ENCODE results near the gene ACTR6.
A peak's percentile ranks its signal among the peaks of the same experiment; 100 is the strongest.
"Not testable (repeated sequence)": the region's sequence is repeated elsewhere in the genome, so short reads cannot be mapped to it uniquely, and the experiment has no call there.

The ACTR6 gene

DNA sequence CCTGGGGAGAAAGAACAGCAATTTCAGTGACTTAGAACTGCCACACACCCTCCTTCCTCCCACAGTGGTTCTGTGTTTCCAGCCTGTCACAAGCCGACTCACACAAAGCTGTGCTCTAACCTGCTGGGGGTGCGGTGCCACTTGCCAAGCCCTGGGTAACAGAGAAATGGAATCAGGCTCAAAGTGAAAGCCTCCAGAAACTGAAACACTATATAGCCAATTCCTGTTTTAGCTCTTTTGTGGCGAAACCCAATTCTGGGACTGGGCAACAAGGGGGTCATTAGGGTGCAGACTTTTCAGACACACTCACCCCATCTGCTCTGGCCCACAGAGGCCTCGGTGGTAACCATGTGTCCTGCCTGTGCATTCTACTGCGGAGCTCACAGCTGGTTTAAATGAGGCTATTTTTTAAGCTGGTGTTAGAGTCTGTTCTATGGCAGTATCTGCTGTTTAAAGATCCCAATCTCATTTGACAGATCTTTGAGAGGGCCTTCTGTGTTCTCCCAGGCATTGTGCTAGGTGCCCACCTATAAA lies 15.2 kb upstream of the ACTR6 start:
- no peak for DNase-seq

DNA sequence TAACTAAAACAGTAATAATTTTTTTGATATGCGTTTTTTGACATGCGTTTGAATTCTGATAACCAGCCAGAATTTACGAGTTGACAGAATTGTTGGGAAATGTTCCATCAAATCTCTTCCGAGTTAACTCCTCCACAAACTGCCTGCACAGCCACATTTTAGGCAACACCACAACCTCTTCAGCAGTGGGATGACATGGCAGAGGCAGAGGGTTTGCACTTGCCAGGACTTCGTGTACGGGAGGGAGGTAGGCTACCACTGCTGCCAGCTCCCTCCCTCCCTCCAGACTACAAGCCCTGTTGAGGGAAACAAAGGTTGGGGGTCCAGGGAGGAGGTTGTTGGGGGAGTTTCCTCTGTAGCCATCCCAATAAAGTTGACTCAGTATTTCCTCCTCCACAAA lies 14.5 kb upstream of the ACTR6 start:
- DNase-seq, result no peak

DNA sequence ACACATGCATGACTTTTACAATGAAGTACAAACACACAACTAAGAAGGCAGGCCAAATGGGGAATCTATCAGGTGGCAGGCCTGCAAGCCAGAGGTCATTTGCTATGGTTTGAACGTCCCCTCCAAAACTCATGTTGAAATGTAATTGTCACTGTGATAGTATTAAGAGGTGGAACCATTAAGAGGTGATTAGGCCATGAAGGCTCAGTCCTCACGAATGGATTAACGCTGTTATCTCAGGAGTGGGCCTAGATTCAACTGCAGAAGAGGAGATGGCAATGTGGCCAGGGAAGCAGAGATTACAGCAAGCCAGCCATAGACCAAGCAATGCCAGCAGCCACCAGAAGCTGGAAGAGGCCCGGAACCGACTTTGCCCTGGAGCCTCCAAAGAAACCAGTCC lies 13.5 kb upstream of the ACTR6 start:
- no peak for DNase-seq

DNA sequence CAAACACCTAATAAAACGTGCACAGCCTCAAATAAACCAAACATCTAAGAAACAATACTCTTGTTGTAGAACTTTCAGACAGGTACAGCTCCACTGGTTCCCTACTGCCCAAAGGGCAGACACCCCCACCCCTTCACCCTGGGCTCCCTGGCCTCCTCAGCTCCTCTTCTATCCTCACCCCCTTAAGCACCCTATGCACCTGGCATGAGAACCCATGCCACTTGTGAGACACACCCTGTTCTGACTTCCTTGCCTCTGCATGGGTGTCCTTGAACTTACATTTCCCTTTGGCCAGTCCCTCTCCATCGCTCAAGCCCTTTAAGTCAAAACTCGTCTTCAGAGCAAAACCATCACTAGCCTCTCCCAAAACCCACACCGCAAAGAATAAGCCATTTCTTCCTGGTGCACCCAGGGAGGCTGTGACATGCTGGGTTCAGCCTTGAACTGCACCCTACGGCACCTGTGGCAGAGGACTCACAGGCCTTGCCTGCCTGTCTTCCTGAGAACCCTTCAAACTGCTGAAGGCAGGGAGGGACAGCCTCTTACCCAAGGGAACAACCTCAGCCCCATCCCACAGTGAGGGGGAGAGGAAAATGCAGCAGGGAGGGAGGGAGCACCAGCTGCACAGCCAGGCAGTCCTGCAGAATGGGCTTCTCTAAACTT lies 12.6 kb upstream of the ACTR6 start:
- no peak for DNase-seq

DNA sequence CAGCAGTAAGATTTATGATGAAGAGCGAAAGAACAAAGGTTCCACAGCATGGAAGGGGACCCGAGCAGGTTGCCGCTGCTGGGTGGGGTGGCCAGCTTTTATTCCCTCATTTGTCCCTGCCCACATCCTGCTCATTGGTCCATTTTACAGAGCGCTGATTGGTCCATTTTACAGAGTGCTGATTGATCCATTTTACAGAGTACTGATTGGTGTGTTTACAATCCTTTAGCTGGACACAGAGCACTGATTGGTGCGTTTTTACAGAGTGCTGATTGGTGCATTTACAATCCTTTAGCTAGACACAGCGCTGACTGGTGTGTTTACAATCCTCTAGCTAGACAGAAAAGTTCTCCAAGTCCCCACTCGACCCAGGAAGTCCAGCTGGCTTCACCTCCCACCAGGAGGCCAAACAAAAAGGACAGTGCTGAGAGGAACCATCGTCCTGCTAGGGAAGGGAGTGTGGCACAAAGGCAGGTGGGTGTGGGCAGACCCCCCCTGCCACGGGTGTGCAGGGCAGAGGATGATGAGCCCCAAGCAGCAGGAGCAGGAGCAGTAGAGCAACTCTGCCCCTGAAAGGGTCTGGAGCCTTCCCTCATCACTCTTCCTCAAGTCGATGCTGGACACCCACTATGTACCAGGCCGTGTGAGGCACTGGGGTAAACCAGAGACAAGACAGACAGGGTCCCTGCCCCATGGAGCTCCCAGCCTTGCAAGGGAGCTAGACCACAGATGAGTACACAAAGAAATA lies 11.6 kb upstream of the ACTR6 start:
- DNase-seq, result not testable (repeated sequence)

DNA sequence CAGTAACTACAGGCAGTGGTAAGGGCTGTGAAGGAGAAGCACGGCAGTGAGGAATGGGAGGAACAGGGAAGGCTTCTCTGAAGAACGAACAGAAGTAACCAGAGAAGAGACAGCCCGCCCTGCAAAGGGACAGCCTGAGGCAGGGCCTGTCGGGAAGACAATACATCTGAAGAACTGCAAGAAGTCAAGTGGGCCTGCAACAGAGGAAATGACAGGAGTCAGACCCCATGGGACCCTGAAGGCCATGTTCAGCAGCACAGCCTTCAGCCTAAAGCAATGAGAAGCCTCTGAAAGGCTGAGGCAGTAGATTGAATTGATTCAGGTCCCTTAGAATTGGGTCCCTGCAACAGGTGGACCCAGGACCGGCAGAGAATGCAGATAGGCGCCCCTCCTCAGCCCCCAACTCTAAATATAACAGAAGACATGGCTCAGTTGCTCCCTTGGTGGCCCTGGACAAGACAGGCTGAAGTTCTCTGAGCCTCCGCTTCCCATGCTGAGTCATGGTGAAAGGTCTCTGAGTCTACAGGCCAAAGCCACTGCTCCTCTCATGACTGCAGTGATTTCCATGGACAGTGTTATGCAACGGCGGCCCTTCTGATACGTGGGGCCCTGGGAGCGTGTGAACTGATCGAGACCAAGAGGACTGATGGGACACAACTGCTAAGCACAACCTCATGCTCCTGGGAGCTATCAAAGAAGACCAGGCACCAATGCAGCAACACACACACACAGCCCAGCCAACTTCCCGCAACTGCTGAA lies 10.8 kb upstream of the ACTR6 start:
- DNase-seq, result no peak

DNA sequence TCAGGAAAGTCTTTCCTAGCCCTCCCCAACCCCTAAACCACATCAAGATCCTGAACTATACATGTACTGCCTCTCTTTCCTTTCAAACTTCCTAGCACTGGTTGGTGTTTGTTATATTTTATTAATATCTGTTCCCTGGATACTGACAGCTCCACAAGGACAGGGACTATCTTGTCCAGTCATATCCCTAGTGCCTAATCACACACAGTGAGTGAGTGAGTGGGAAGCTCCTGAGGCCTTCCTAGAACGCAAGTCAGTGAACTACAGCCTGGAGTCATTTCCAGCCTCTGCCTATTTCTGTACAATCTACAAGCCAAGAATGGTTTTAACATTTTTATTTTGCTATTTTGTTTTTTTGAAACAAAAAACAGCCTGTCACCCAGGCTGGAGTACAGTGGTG lies 7.5 kb upstream of the ACTR6 start:
- DNase-seq, result no peak

DNA sequence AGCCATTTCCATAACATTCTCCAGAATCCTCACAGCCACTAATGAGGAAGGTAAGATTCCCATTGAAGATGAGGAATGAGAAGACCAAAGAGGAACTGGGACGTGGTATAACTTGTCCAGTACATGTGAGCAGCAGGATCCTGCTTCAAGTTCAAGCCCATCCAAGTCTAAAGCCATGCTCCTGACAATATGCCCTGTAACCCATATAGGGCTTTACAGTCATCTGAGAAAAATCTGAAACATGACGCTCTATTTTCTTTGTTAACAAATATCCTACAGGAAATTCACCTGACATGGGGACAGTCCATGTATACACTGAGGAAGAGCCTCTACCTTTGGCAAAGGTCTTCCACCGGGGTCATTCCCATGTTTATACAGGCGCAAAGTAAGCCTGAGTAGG lies 3.1 kb upstream of the ACTR6 start:
- no peak for DNase-seq

DNA sequence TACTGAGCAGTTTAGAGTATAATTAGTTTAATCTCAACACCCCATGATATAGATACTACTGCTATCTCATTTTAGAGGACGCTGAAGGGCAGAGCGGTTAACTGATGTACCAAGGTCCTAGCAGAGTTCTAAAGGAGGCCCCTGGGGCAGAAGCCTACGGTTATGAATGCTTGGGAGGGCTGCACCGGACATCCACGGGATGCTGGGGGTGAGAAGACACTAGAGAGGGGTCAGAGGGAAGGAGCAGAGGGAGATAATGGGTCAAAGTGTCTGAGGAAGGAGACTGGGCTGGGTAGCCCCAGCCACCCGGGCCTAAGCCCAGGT lies 1.6 kb upstream of the ACTR6 start:
- DNase-seq, result no peak

DNA sequence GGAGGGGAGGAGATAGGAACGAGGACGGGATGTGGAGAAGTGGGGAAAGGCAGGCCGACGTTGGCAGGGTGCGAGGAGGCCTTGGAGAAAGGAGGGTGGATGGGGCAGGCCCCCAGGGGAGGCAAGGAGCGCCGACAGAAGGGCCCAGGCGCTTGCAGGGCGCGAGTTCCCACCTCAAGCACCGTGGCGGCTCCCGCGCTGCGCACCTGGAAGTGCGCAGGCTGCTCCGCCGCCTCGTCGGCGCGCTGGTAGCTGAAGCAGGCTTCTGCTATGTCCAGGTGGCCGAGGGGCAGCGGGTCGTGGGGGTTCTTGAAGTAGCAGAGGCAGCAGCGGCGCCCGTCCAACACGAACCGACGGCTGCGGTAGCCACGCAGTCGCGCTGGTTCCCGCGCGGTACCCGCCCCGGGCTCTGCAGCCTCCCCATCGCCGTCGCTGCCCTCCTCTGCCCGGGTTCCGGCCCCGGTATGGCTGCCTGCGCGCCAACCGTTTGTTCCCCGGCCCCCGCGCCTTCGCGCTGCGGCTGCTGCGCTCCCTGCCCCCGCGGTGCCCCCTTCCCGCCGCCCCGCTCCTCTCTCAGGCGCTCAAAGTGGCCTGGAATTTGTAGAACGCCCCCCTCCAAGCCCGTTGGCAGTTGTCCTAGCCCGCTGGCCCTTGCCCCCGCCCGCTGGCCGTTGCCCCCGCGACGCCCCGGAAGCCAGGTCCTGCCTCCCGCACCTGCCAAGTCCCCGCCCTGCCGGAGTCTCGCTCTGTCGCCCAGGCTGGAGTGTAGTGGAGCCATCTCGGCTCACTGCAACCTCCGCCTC lies 1.1 kb upstream of the ACTR6 start:
- DNase-seq, result peak; percentile 53 to 89

DNA sequence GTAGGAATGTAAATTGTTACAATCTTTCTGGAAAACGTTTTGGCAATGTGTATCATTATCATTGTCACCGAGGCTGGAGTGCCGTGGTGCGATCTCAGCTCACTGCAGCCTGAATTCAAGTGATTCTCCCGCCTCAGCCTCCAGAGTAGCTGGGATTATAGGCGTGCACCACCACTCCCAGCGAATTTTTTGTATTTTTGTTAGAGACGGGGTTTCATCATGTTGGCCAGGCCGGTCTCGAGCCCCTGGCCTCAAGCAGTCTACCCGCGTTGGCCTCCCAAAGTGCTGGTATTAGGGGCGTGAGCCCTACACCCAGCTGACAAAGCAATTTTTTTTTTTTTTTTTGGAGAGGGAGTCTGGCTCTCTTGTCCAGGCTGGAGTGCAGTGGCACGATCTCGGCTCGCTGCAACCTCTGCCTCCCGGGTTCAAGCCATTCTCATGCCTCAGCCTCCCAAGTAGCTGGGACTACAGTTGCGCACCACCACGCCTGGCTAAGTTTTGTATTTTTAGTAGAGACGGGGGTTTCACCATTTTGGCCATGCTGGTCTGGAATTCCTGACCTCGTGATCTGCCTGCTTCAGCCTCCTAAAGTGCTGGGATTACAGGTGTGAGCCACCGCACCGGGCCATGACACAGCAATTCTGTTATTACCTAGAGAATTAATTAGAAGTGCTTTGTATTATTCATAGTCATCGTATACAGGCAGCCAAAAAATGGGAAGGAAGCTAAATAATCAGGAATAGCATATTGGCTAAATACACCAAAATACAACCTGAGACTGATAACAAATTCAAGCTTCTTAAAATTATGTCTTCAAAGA lies 1.2 kb downstream of the ACTR6 start:
- no peak for DNase-seq

DNA sequence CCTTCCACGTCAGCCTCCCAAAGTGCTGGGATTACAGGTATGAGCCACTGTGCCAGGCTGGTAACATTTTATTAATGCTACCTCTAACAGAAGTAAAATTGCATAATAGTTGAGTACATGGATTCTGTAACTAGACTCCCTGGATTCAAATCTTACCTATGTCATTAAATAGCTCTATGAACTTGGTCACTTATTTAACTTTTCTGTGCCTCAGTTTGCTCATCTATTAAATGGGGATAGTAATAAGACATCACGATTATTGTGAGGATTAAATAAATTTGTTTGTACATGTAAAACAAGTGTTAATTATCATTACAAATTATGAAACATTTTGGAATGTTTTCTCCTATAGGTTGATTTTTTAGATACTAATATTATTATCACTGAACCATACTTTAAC lies 6.7 kb downstream of the ACTR6 start:
- DNase-seq, result no peak

DNA sequence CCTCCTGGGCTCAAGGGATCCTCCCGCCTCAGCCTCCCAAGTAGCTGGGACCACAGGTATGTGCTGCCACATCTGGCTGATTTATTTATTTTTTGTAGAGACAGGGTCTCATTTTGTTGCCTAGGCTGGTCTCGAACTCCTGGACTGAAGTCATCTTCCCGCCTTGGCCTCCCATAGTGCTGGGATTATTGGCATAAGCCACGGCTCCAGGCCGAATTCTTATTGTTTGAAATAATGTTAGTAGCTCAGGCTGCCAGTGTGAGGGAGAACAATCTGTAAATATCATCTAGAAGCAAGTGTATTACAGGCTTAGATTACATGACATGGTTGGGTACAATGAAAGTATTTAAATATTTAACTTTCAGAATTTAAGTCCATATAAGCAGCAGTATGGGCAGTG lies 8.2 kb downstream of the ACTR6 start:
- no peak for DNase-seq

DNA sequence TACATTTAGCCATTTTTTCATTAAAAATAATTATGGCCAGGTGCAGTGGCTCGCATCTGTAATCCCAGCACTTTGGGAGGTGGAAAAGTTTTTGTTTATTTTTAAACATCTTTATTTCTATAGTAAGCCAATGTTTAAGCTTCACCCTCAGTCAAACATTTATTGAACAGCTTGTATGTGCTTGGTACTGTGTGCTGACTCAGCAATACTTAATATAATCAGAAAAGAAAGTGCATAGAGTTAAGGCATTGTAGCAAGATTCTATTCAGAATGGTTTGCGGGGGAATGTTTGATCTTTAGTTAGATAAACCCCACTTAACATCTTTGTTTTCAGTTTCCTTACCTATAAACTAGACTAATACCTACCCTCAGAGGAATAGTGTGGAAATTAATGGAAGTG lies 11.1 kb downstream of the ACTR6 start:
- DNase-seq, result no peak

DNA sequence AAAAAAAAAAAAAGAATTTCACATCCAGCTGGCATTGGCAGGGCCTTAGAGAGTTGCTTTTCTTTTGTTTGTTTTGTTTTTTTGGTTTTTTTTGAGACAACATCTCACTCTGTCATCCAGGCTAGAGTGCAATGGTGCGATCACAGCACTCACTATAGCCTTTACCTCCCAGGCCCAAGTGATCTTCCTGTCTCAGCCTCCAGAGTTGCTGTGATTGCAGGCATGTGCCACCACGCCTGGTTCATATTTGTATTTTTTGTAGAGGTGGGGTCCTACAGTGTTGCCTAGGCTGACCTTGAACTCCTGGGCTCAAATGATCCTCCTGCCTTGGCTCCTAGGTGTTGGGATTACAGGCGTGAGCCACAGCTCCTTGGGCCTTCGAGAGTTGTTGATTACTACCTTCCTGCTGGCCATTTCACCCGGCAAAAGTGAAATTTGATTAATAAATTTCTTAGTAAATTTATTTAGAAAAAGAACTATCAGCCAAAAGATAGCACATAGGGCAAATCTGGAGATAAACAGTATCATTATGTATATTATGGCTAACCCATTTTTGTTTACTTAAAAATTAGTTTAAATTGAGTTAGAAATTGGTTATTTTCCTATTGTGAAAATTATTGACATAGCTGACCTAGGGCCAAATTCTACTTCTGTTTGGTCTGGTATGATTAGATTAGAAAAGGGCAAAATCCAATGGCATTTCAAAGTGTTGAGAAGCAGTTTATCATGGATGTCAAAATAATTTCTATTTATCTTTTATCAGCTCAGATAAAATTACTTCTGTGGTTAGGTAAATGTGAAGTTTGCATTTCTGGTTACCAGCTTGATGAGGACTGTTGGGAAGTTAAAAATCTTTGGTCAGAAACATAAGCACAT lies 12.6 kb downstream of the ACTR6 start:
- DNase-seq, result no peak

DNA sequence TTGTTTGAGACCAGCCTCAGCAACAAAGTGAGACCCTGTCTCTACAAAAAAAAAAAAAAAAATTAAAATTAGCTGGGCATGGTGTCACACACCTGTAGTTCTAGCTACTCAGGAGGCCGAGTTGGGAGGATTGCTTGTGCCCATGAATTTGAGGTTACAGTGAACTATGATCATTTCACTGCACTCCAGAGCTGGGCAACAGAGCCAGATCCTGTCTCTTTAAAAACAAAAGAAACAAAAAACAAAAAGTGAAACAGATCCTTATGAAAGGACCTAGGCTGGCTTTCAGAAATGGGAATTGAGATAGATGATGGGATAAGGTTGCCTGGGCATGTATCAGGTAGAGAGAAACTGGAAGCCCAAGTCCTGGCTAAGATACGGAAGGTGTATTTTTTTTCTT lies 13.9 kb downstream of the ACTR6 start:
- DNase-seq, result no peak

DNA sequence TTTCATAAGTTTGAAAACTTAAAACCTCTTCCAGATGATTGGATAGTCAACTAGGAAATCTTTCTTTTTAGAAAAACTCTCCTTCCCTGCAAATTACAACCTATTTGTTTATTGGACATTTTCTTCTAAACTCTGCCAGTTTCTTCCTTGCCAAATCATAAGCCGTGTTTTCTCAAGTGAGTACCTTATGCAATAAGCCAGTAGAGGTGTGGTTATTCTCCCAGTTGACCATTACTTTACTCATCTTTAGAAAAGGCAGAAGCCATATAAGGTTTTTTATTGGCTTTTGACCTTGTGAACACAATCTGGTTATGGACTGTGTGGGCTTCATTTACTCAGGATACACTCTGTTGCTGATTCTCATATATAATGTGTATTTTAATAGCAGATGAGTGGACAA lies 14.6 kb downstream of the ACTR6 start:
- DNase-seq, result no peak

DNA sequence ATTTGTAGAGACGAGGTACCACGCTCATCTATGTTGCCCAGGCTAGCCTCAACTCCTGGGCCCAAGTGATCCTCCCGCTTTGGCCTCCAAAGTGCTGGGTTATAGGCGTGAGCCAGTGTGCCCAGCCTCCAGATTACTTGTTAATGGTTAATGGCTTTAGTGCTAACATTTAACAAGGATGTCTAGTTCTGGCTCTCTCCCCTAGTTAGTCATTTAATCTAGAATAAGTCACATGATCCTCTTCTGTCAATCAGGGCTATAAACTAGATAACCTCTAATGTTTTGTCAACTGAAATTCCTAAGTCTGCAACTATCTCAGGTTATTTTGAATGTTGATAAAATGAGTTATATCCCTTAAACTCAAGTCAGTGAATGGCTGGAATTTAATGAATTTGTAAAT lies 15.7 kb downstream of the ACTR6 start:
- no peak for DNase-seq

DNA sequence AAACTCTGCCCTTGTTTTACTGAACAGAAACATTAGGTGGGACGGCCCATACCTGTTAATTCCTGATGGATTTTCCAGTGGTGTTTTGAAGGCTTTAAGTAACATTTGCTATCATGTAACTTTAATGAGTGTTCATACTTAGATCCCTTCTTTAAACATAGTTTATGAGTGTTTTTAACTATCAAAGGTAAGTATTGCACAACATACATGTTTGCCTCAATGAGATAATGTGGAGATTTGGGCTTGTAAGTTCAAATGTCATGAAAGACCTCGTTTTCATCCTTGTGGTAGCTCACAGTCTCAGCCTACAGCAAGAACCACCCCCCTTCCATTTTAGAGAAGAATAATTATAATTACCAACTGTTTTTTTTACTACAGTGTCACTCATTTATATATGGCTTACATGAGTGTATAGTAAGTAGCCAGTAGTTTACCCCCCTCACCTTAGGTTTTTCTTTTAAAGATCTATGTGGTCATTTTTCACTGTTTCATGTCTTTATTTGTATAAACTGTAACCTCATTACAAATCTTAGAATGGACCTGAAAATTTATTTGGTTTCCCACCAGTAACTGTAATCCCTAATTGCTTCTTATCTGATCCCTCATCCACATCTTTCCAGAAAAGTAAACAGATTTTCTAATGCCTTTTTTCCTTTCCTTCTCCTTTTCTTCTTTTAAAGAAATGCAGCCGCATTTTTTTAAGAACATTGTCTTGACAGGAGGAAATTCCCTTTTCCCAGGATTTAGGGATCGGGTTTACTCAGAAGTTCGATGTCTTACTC lies 18.9 kb downstream of the ACTR6 start:
- DNase-seq, result no peak

DNA sequence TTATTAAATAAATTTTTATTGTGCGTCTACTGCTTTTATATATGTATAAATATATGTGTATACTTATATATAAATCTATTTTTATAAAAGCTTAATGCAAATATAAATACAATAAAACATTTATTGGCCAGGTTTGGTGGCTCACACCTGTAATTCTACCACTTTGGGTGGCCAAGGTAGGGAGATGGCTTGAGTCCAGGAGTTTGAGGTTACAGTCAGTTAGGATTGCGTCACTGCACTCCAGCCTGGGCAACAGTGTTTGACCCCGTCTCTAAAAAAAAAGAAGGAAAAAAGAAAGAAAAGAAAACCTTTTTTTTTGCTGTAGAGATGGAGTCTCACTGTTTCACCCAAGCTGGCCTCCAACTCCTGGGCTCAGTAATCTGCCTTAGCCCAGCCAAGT lies 20.9 kb downstream of the ACTR6 start:
- DNase-seq, result no peak

Data from NCI-H526 (cell line).